ENCODE data around the gene POPDC2. TPM values are rescaled to one million over a fixed set of nuclear protein-coding genes. Genes with fewer than 3 reads are reported as not detected.
A peak's percentile ranks its signal among the peaks of the same experiment; 100 is the strongest.

The POPDC2 gene, protein sequence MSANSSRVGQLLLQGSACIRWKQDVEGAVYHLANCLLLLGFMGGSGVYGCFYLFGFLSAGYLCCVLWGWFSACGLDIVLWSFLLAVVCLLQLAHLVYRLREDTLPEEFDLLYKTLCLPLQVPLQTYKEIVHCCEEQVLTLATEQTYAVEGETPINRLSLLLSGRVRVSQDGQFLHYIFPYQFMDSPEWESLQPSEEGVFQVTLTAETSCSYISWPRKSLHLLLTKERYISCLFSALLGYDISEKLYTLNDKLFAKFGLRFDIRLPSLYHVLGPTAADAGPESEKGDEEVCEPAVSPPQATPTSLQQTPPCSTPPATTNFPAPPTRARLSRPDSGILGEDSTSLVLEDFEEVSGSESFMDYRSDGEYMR
- total RNA-seq: 1 to 10 TPM in 1 of 2 donors, under 1 TPM in 1; 0.95 to 1.6 TPM
- 0.89 TPM for polyA plus RNA-seq (2013, experiment 1 of 2)
- 0.54 TPM for polyA plus RNA-seq (2013, experiment 2 of 2)
- long read RNA-seq, experiment 1: 0 reads
- long read RNA-seq, experiment 2: 0 reads
- long read RNA-seq, experiment 3, partial matches to known transcripts: 0 of 4 reads
- long read RNA-seq, experiment 3, other reads (novel, unspliced or antisense): 4 of 4 reads
- long read RNA-seq, experiment 4: 0 reads

GRCh38 chr3:119660474-119661440 lies at the start of gene POPDC2:
Gene POPDC2 (minus strand): TSS chr3:119660589. CDS start chr3:119660423, 166 bp downstream.
- no peak for TF ChIP-seq CTCF (conservative IDR thresholded peaks at IDR 0.05)
- Mint-ChIP-seq H3K4me3 (no peak within 1 kb of the TSS), H3K27ac (no peak within 1 kb of the TSS), H3K27me3 (ENCODE audit: insufficient read depth) (no peaks in the 10 kb centered on the region), H3K9me3 (no peaks in the 10 kb centered on the region), H3K36me3 (ENCODE audit: low read depth) (no peaks in the 10 kb centered on the region), H3K4me1 (peaks cover 5% of the 10 kb centered on the region)
- H3K27me3 ChIP-seq (ENCODE audit: control insufficient read depth, insufficient read depth, low read length, poor library complexity, severe bottlenecking): no peaks in the 10 kb centered on the region
- no peak for DNase-seq
- H3K9me3 ChIP-seq (ENCODE audit: control insufficient read depth, low read length): no peaks in the 10 kb centered on the region
- no peak within 1 kb of the TSS for H3K9ac ChIP-seq (ENCODE audit: extremely low read depth, low read length, poor library complexity, severe bottlenecking)
- no peak within 1 kb of the TSS for H3K4me3 ChIP-seq (ENCODE audit: low read length)
- WGBS, 2 experiments (ENCODE audit: insufficient coverage in 1 of 2, insufficient read length in 1 of 2): 89 to 93% methylated on average over 7 to 8 of the region's 9 CpGs
- no peaks in the 10 kb centered on the region for H3K36me3 ChIP-seq (ENCODE audit: control insufficient read depth, insufficient read depth, low read length)
- no peaks in the 10 kb centered on the region for H3K4me1 ChIP-seq (ENCODE audit: control insufficient read depth, insufficient read depth, low read length)
- H3K27ac ChIP-seq (ENCODE audit: low read depth, low read length): no peak within 1 kb of the TSS

DNA sequence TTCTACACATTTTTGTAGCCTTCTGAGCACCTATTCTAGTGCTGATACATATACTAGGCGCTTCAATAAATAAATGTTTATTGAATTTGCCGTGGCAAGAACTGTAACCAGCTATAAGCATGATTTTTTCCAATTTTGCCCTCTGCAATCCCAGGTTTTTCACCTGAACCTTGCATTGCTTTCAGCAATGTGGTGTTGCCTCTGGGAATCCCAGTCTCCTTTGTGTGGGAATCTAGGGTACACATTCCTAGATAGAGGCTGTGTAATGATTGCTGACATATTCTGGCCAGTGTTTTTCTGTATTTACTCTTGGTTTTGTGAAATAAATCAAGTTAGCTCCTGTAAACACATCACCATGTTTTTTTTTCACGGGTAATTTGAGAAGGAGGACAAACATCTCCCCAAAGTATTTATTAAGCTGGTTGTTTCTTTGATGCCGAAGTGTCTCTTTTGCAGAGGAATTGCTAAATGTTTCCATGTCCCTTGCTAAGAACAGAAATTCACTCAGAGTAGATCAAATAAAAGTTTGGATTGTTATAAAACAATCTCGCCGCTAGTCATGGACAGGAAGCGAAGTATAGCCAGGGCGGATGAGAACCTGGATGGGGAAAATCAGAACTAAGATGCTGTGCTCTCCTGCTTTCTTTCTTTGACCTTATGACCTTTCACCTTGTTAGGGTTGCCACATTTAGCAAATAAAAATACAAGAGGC lies 43.6 kb upstream of the POPDC2 start:
- Histone ChIP-seq H3K4me3 (ENCODE audit: low read length) (peak overlapping the region; percentile 80), H3K9me3 (ENCODE audit: control insufficient read depth, low read length) (no peaks in the 10 kb centered on the region), H3K36me3 (ENCODE audit: control insufficient read depth, insufficient read depth, low read length) (no peaks in the 10 kb centered on the region), H3K27ac (ENCODE audit: low read depth, low read length) (no peak overlapping the region), H3K27me3 (ENCODE audit: control insufficient read depth, insufficient read depth, low read length, poor library complexity, severe bottlenecking) (peaks cover 11% of the 10 kb centered on the region), H3K4me1 (ENCODE audit: control insufficient read depth, insufficient read depth, low read length) (no peaks in the 10 kb centered on the region), H3K9ac (ENCODE audit: extremely low read depth, low read length, poor library complexity, severe bottlenecking) (no peak overlapping the region)
- Mint-ChIP-seq H3K9me3 (peaks cover 4% of the 10 kb centered on the region), H3K27ac (no peak overlapping the region), H3K27me3 (ENCODE audit: insufficient read depth) (peaks cover 23% of the 10 kb centered on the region), H3K4me1 (peaks cover 9% of the 10 kb centered on the region), H3K36me3 (ENCODE audit: low read depth) (no peaks in the 10 kb centered on the region), H3K4me3 (peak overlapping the region; percentile 63)
- DNase-seq: no peak
- TF ChIP-seq CTCF (conservative IDR thresholded peaks at IDR 0.05): no peak
- 91 to 94% methylated on average over 7 to 8 of the region's 8 CpGs for WGBS, 2 experiments (ENCODE audit: insufficient coverage in 1 of 2, insufficient read length in 1 of 2)

Measured in endodermal cell (in vitro differentiated cells).